Measurements from ENCODE around the gene ARL5B. TPM values are rescaled to one million over a fixed set of nuclear protein-coding genes. Genes with fewer than 3 reads are reported as not detected.

Gene ARL5B
- total and polyA plus RNA-seq, 2 experiments from 2014 or later = 21.5 to 95.2 TPM

GRCh38 chr10:18660816-18661431 lies 1.7 kb downstream of the ARL5B start:
- Histone ChIP-seq H2AFZ (no peak overlapping the region), H3K9me3 (ENCODE audit: low read depth) (no peaks in the 10 kb centered on the region), H3K4me1 (ENCODE audit: insufficient read depth) (peaks cover 17% of the 10 kb centered on the region), H3K27ac (peak overlapping the region; percentile 99), H3K4me2 (peak overlapping the region; percentile 79), H3K4me3 (peak overlapping the region; percentile 82), H3K36me3 (replicated peaks; ENCODE audit: insufficient read depth, low read depth) (no peaks in the 10 kb centered on the region), H4K20me1 (ENCODE audit: insufficient read depth, poor library complexity, severe bottlenecking) (peaks cover 57% of the 10 kb centered on the region), H3K9me2 (replicated peaks; ENCODE audit: insufficient read depth) (no peaks in the 10 kb centered on the region), H3K79me2 (peaks cover 65% of the 10 kb centered on the region), H3K27me3 (no peaks in the 10 kb centered on the region)
- DNase-seq (ENCODE audit: low spot score) = no peak
- 88% methylated on average over 19 of the region's 19 CpGs for WGBS (ENCODE audit: low lambda C conversion rate, missing lambda C conversion rate)
- TF ChIP-seq CTCF (IDR thresholded peaks at IDR 0.05; ENCODE audit: poor library complexity) (no peak), EZH2phosphoT487 (IDR thresholded peaks at IDR 0.05; ENCODE audit: low read depth, severe bottlenecking, unreplicated experiment) (no peak), EZH2 (IDR thresholded peaks at IDR 0.05; ENCODE audit: borderline replicate concordance) (no peak)

- H3K4me2 ChIP-seq = no peak overlapping the region
- H3K4me1 ChIP-seq (ENCODE audit: insufficient read depth) = peaks cover 39% of the 10 kb centered on the region
- no peak for TF ChIP-seq EZH2phosphoT487 (IDR thresholded peaks at IDR 0.05; ENCODE audit: low read depth, severe bottlenecking, unreplicated experiment)
- TF ChIP-seq CTCF (IDR thresholded peaks at IDR 0.05; ENCODE audit: poor library complexity) = no peak
- TF ChIP-seq EZH2 (IDR thresholded peaks at IDR 0.05; ENCODE audit: borderline replicate concordance) = no peak
Measured at GRCh38 chr10:18664841-18665478, 5.7 kb downstream of the ARL5B start.

GRCh38 chr10:18665815-18666558 lies 6.8 kb downstream of the ARL5B start:
- H3K36me3 ChIP-seq (replicated peaks; ENCODE audit: insufficient read depth, low read depth) = no peaks in the 10 kb centered on the region
- peak overlapping the region; percentile 12 for H3K27ac ChIP-seq
- no peak for TF ChIP-seq CTCF (IDR thresholded peaks at IDR 0.05; ENCODE audit: poor library complexity)
- TF ChIP-seq EZH2phosphoT487 (IDR thresholded peaks at IDR 0.05; ENCODE audit: low read depth, severe bottlenecking, unreplicated experiment) = no peak
- no peak for TF ChIP-seq EZH2 (IDR thresholded peaks at IDR 0.05; ENCODE audit: borderline replicate concordance)
- peak overlapping the region; percentile 33 for H3K4me2 ChIP-seq
- peaks cover 74% of the 10 kb centered on the region for H4K20me1 ChIP-seq (ENCODE audit: insufficient read depth, poor library complexity, severe bottlenecking)
- WGBS (ENCODE audit: low lambda C conversion rate, missing lambda C conversion rate) = 45% methylated on average over 3 of the region's 3 CpGs
- peaks cover 34% of the 10 kb centered on the region for H3K4me1 ChIP-seq (ENCODE audit: insufficient read depth)
- H3K27me3 ChIP-seq = no peaks in the 10 kb centered on the region
- peaks cover 100% of the 10 kb centered on the region for H3K79me2 ChIP-seq
- no peak overlapping the region for H2AFZ ChIP-seq
- H3K9me3 ChIP-seq (ENCODE audit: low read depth) = no peaks in the 10 kb centered on the region
- H3K4me3 ChIP-seq = no peak overlapping the region
- no peak for DNase-seq (ENCODE audit: low spot score)
- no peaks in the 10 kb centered on the region for H3K9me2 ChIP-seq (replicated peaks; ENCODE audit: insufficient read depth)

More at GRCh38 chr10:18664841-18665478, 5.7 kb downstream of the ARL5B start:
- peaks cover 82% of the 10 kb centered on the region for H4K20me1 ChIP-seq (ENCODE audit: insufficient read depth, poor library complexity, severe bottlenecking)
- H3K9me2 ChIP-seq (replicated peaks; ENCODE audit: insufficient read depth) = no peaks in the 10 kb centered on the region
- H3K36me3 ChIP-seq (replicated peaks; ENCODE audit: insufficient read depth, low read depth) = no peaks in the 10 kb centered on the region
- H3K79me2 ChIP-seq = peaks cover 100% of the 10 kb centered on the region
- WGBS (ENCODE audit: low lambda C conversion rate, missing lambda C conversion rate) = 93% methylated on average over 2 of the region's 2 CpGs
- H3K9me3 ChIP-seq (ENCODE audit: low read depth) = no peaks in the 10 kb centered on the region
- H2AFZ ChIP-seq = no peak overlapping the region
- no peak for DNase-seq (ENCODE audit: low spot score)
- H3K4me3 ChIP-seq = no peak overlapping the region
- no peaks in the 10 kb centered on the region for H3K27me3 ChIP-seq
- H3K27ac ChIP-seq = no peak overlapping the region
